ENCODE measurements around the gene DNAL1. TPM values are rescaled to one million over a fixed set of nuclear protein-coding genes. Genes with fewer than 3 reads are reported as not detected.

Gene DNAL1
- total RNA-seq, 1 donor from 2014 or later = 16.6 TPM

DNA sequence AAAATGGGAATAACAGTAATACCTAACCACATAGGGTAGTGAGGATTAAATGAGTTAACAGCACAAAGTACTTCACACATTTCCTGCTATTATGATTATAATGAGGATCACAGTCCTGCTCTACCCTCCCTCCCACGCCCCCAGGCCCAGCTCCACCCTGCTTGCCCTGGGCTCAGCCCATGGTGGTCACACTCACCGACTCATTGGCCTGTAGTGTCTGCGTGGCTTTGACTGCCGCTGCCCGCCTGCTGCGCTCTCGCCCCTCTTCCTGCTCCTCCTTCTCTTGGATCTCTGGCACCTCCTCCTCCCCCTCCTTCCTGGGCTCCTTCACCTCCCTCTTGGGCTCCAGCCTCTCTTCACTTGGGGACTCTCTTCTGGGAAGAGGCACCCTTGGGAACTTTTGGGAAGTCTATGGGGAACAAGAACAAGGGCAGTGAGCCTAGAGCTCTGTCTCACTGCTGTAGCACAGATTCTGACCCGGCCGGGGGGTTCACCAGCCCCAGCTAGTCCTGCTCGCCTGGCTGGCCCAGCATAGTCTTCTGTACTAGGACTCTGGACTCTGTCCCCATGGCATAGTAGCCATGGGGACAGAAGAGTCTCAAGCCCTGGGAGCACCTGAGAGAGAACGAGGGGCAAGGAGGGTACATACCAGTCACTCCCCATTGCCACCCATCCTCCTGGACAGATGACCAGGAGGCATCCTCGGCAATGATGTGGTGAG, 76.5 kb downstream of the DNAL1 start:
- Histone ChIP-seq H3K27ac (peak overlapping the region; percentile 36), H3K36me3 (peaks cover 99% of the 10 kb centered on the region), H3K4me3 (no peak overlapping the region), H3K4me1 (peaks cover 38% of the 10 kb centered on the region), H3K27me3 (no peaks in the 10 kb centered on the region), H3K9me3 (no peaks in the 10 kb centered on the region)
- intact Hi-C loops (cut with DNase I) = no loop called here
- ATAC-seq = no peak
- no peak for DNase-seq
- TF ChIP-seq, protein P1, sequence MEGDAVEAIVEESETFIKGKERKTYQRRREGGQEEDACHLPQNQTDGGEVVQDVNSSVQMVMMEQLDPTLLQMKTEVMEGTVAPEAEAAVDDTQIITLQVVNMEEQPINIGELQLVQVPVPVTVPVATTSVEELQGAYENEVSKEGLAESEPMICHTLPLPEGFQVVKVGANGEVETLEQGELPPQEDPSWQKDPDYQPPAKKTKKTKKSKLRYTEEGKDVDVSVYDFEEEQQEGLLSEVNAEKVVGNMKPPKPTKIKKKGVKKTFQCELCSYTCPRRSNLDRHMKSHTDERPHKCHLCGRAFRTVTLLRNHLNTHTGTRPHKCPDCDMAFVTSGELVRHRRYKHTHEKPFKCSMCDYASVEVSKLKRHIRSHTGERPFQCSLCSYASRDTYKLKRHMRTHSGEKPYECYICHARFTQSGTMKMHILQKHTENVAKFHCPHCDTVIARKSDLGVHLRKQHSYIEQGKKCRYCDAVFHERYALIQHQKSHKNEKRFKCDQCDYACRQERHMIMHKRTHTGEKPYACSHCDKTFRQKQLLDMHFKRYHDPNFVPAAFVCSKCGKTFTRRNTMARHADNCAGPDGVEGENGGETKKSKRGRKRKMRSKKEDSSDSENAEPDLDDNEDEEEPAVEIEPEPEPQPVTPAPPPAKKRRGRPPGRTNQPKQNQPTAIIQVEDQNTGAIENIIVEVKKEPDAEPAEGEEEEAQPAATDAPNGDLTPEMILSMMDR (IDR thresholded peaks at IDR 0.05) = no peak

DNA sequence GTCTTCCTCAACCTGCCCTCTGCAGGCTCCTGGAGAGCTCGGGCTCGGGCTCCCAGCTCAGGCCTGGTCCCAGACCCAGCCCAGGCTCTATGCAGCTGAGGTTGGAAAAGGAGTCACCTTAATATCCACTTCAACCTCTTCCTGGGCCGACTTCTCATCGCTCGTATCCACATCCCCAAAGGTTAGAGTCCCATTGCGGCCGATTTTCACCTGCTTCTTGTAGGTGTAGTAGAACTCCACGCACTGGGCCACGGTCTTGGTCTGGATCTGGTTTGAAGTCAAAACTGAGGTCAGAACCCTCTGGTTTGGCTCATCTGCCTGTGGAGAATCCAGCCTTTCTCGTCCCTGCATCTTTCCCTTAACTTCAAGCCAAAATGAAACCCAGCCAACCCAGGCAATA, 77.8 kb downstream of the DNAL1 start:
- H3K4me3 ChIP-seq = no peak overlapping the region
- H3K27ac ChIP-seq = no peak overlapping the region
- H3K36me3 ChIP-seq = peaks cover 99% of the 10 kb centered on the region
- intact Hi-C loops (cut with DNase I) = no loop called here
- TF ChIP-seq, protein P1 (IDR thresholded peaks at IDR 0.05) = no peak
- ATAC-seq (no peak), DNase-seq (peak; percentile 52)
- peaks cover 34% of the 10 kb centered on the region for H3K4me1 ChIP-seq
- H3K9me3 ChIP-seq = no peaks in the 10 kb centered on the region
- H3K27me3 ChIP-seq = no peaks in the 10 kb centered on the region

DNA sequence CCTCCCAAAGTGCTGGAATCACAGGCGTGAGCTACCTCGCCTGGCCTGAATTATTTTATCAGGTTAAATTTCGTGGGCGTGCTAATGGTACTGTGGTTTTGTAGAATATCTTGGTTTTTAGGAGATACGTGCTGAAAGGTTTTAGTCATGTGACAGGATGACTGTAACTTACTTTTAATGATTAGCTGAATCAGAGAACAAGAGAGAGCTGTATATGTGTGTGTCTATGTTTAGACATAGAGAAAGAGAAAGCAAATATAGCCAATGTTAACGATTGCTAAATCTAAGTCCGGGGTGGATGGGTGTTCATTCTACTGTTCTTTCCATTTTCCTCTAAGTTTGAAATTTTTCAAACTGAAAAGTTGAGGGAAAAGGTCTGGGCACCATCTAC, 78.6 kb downstream of the DNAL1 start:
- TF ChIP-seq, protein P1 (IDR thresholded peaks at IDR 0.05) = no peak
- no peaks in the 10 kb centered on the region for H3K9me3 ChIP-seq
- H3K4me1 ChIP-seq = peaks cover 36% of the 10 kb centered on the region
- peaks cover 99% of the 10 kb centered on the region for H3K36me3 ChIP-seq
- H3K27ac ChIP-seq = peak overlapping the region; percentile 75
- intact Hi-C loops (cut with DNase I) = no loop called here
- no peak for ATAC-seq
- H3K27me3 ChIP-seq = no peaks in the 10 kb centered on the region
- no peak overlapping the region for H3K4me3 ChIP-seq
- no peak for DNase-seq

DNA sequence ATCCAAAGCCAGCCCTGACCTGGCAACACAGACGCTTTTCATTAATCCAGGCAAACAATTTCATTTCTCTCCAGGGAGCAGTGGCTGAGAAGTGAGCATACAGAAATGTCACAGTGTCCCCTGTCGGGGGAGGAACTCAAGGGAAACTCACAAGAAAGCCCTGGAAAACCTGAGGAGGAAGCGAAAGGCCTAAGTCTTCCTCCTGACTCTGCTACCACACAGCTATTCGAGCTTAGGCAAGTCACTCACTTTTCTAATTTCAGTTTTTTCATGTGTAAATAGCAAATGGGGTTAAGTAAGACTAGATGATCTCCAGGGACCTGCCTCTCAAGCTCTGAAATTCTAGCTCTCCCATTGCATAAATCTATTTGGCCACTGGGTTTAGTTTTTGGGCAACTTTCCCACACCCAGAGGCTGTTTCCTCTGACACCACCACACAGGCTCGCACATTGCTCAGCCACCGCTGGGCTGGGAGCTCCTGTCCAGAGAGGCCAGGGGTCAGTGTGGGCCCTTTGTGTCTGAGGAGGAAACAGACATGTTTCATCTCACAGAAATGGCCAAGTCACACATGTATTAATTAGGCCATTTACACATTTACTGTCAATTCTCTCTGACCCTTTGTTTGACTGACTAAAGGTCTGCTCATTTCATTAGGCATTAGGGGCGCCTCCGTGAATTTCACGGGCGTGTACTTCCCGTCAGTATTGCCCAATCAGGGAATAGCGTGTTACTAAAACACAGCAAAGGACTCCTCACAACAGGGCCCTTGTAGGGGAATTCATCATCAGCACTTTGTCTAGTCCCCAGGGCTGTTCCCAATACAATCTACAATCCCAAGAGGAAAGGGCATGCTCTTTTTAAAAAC, 79.2 kb downstream of the DNAL1 start:
- TF ChIP-seq, protein P1 (IDR thresholded peaks at IDR 0.05) = peak; percentile 33
- Histone ChIP-seq H3K27me3 (no peaks in the 10 kb centered on the region), H3K4me1 (peaks cover 43% of the 10 kb centered on the region), H3K36me3 (peaks cover 98% of the 10 kb centered on the region), H3K27ac (peak overlapping the region; percentile 75), H3K4me3 (no peak overlapping the region), H3K9me3 (no peaks in the 10 kb centered on the region)
- DNase-seq = peak; percentile 80
- ATAC-seq = peak; percentile 69
- intact Hi-C loops (cut with DNase I) = no loop called here

DNA sequence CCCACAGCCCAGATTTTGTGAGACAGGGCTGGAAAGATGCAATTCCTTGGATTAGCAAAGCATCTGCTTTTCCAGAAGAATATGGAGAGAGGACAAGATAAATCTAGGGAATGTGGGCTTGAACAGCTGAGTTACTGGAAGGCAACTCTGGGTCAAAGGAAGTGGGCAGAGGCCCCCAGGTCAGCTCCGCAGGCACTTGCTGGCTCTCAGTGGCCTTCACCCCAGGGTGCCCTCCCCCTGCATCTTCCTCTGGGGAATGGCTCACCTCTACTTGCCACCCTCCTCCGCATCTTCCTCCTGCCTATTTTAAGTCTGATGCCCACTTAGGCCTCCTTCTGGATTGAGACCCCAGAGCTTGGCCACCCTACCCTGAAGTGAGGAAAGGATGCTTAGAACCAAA, 79.9 kb downstream of the DNAL1 start:
- TF ChIP-seq, protein P1 (IDR thresholded peaks at IDR 0.05) = no peak
- no peaks in the 10 kb centered on the region for H3K27me3 ChIP-seq
- ATAC-seq (no peak), DNase-seq (peak; percentile 41)
- H3K27ac ChIP-seq = peak overlapping the region; percentile 75
- H3K4me1 ChIP-seq = peaks cover 46% of the 10 kb centered on the region
- intact Hi-C loops (cut with DNase I) = no loop called here
- peaks cover 98% of the 10 kb centered on the region for H3K36me3 ChIP-seq
- no peak overlapping the region for H3K4me3 ChIP-seq
- no peaks in the 10 kb centered on the region for H3K9me3 ChIP-seq
